Common myeloid progenitor, CD34-positive (primary cell): ENCODE results near the gene BCL7B.
A peak's percentile ranks its signal among the peaks of the same experiment; 100 is the strongest.

ENCODE experiments used
- CTCF ChIA-PET: fragments of 350-600 bp; sonication (Branson Sonifier 250); formaldehyde crosslinking; loops from one replicate; lab custom pipeline; 2021; ENCODE audit warnings: antibody characterized with exemption; lab: Charles Lee
- POLR2A ChIA-PET: fragments of 350-600 bp; sonication (Branson Sonifier 250); formaldehyde crosslinking; loops from one replicate; lab custom pipeline; 2021; ENCODE audit warnings: antibody characterized with exemption; lab: Charles Lee
- DNase-seq, 3 donors: peaks; one replicate each; pipeline versions ENCODE4 v3.0.0 to v3.0.0-alpha.2; 2013
- H3K27ac ChIP-seq, 2 experiments: 1 replicate in 1 of 2; 2 replicates in 1 of 2; pipeline ENCODE4 v1.7.0; 2013; ENCODE audit warnings: inconsistent platforms in 2 of 2, low read length in 2 of 2, mild to moderate bottlenecking in 2 of 2, low read depth in 1 of 2, moderate library complexity in 1 of 2; ENCODE audit not compliant: severe bottlenecking in 2 of 2, insufficient read depth in 1 of 2, poor library complexity in 1 of 2
- H3K27me3 ChIP-seq, 5 experiments: replicated peaks in 2 of 5; 1 replicate in 3 of 5; 2 replicates in 2 of 5; pipeline versions ENCODE4 v1.6.1 to v1.7.0; 2013; ENCODE audit warnings: low read length in 4 of 5, mild to moderate bottlenecking in 2 of 5, moderate library complexity in 2 of 5, inconsistent platforms in 1 of 5; ENCODE audit not compliant: insufficient read depth in 5 of 5, control insufficient read depth in 4 of 5
- H3K36me3 ChIP-seq, 4 experiments: 1 replicate in 2 of 4; 2 replicates in 2 of 4; pipeline versions ENCODE4 v1.6.1 to v1.7.0; 2013; ENCODE audit warnings: low read length in 3 of 4, control low read depth in 1 of 4, mild to moderate bottlenecking in 1 of 4; ENCODE audit not compliant: control insufficient read depth in 4 of 4, insufficient read depth in 4 of 4
- H3K4me1 ChIP-seq, 4 experiments: 1 replicate in 3 of 4; 2 replicates in 1 of 4; pipeline versions ENCODE4 v1.6.1 to v1.7.1; 2013; ENCODE audit warnings: low read length in 3 of 4, mild to moderate bottlenecking in 3 of 4, control low read depth in 1 of 4, inconsistent platforms in 1 of 4, moderate library complexity in 1 of 4; ENCODE audit not compliant: control insufficient read depth in 4 of 4, insufficient read depth in 4 of 4; ENCODE audit errors: control extremely low read depth in 1 of 4
- H3K4me3 ChIP-seq, 7 experiments: 1 replicate in 4 of 7; 2 replicates in 3 of 7; pipeline versions ENCODE4 v1.5.1 to v1.7.0; 2013; ENCODE audit warnings: mild to moderate bottlenecking in 7 of 7, low read length in 6 of 7, moderate library complexity in 6 of 7, inconsistent platforms in 2 of 7, low read depth in 2 of 7, control low read depth in 1 of 7; ENCODE audit not compliant: insufficient read depth in 4 of 7, control insufficient read depth in 1 of 7; ENCODE audit errors: extremely low read depth in 1 of 7
- H3K9me3 ChIP-seq, 5 experiments: 1 replicate in 4 of 5; 2 replicates in 1 of 5; pipeline versions ENCODE4 v1.6.1 to v1.7.1; 2013; ENCODE audit warnings: low read length in 4 of 5, mild to moderate bottlenecking in 2 of 5, inconsistent platforms in 1 of 5, low read depth in 1 of 5, moderate library complexity in 1 of 5; ENCODE audit not compliant: control insufficient read depth in 4 of 5, insufficient read depth in 2 of 5; ENCODE audit errors: control extremely low read depth in 1 of 5
- WGBS: methylation state at CpG from one replicate; pipeline ENCODE4 v1.1.5; 2013; ENCODE audit not compliant: insufficient coverage; 5-methylcytosine and 5-hydroxymethylcytosine counted together

BCL7B gene

GRCh38 chr7:73487486-73487885 is 70.0 kb downstream of the BCL7B start:
- POLR2A ChIA-PET: no interaction called here
- no peaks in the 10 kb centered on the region for H3K9me3 ChIP-seq
- peak in 1 of 3 donors; percentile 8 for DNase-seq
- H3K27me3 ChIP-seq: no peaks in the 10 kb centered on the region
- WGBS: no CpG with 5 or more reads among the region's 1 CpG
- H3K27ac ChIP-seq: peak overlapping the region in 1 of 2 experiments; percentile 6
- H3K36me3 ChIP-seq: peaks cover 28 to 73% (median 49%) of the 10 kb centered on the region in 4 experiments
- H3K4me3 ChIP-seq: no peak overlapping the region
- no peaks in the 10 kb centered on the region for H3K4me1 ChIP-seq
- CTCF ChIA-PET: interaction anchor here (1.0 kb wide), 1 partner anchor 32 kb away, joined by 3 read pairs; no protein-coding TSS in a partner anchor
